HL-60 (cell line): ENCODE results near the gene RAP1GAP.

Source experiments
- CTCF ChIP-seq: IDR thresholded peaks from one replicate; pipeline ENCODE4 v1.5.1; 2011; ENCODE audit warnings: low read length, control low read depth, inconsistent platforms; ENCODE audit not compliant: insufficient read depth
- POLR2AphosphoS5 ChIP-seq: IDR thresholded peaks from 2 replicates; pipeline ENCODE4 v1.6.1; 2012; ENCODE audit warnings: low read depth
- REST ChIP-seq: IDR thresholded peaks from 2 replicates; pipeline ENCODE4 v1.6.1; 2012; ENCODE audit warnings: low read depth; ENCODE audit not compliant: insufficient replicate concordance

- TF ChIP-seq POLR2AphosphoS5 = no peak
- TF ChIP-seq REST = no peak
- no peak for TF ChIP-seq CTCF
Observed at GRCh38 chr1:21592086-21592865, 76.9 kb downstream of the RAP1GAP start.
